Measurements from ENCODE around the gene NKAIN4.
"Not testable (repeated sequence)": the region's sequence is repeated elsewhere in the genome, so short reads cannot be mapped to it uniquely, and the experiment has no call there.

Gene NKAIN4

GRCh38 chr20:63221400-63222053 is 32.7 kb downstream of the NKAIN4 start:
- H3K9ac ChIP-seq (ENCODE audit: low read depth, low read length); H3K36me3 ChIP-seq (ENCODE audit: insufficient read depth, low read length); H3K4me3 ChIP-seq (ENCODE audit: low read length); H3K9me3 ChIP-seq (ENCODE audit: insufficient read depth, low read depth, low read length); H3K4me1 ChIP-seq (ENCODE audit: insufficient read depth, low read length); H3K27me3 ChIP-seq (ENCODE audit: insufficient read depth, low read length); H3K27ac ChIP-seq (ENCODE audit: low read depth, low read length): not testable (repeated sequence)
- 67% methylated on average over 11 of the region's 12 CpGs for WGBS

DNA sequence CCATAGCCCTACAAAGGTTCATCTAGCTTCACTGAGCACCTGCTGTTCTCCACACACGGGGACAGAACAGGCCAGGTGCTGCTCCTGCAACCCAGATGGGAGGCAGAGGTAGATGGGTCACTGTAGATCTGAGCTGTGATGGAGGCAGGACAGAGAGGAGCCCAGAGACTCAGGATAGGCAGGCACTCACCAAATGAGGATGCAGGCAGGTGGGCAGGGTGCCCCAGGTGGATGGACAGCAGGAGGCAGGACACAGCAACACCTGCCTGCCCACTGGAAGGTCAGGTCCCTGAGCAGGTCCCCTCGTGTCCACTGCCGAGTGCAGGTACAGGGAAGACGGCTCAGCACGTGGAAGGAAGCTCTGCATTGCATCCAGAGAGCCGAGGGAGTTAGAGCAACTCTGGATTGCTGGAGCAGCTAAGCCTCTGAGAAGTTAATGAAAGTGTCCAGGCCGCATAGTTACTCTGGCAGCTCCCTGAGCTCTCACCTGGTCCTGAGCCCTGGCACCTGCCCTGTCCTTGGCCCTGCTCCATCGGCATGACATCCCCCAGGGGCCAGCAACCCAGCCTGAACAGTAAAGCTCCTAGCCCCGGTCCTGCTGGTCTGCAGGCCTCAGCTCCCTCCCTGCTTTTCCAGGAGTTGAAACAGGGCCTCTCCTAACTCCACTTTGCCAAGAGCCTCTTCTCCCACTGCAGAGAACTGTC is 33.4 kb downstream of the NKAIN4 start:
- peaks cover 5% of the 10 kb centered on the region; the same call in 1 of the 2 replicates for H3K4me1 ChIP-seq (ENCODE audit: insufficient read depth, low read length)
- no peak overlapping the region for H3K4me3 ChIP-seq (ENCODE audit: low read length)
- H3K36me3 ChIP-seq (ENCODE audit: insufficient read depth, low read length) = no peaks in the 10 kb centered on the region
- no peak overlapping the region for H3K9ac ChIP-seq (ENCODE audit: low read depth, low read length)
- H3K27ac ChIP-seq (ENCODE audit: low read depth, low read length) = no peak overlapping the region
- H3K9me3 ChIP-seq (ENCODE audit: insufficient read depth, low read depth, low read length) = no peaks in the 10 kb centered on the region
- WGBS = 74% methylated on average over 9 of the region's 9 CpGs
- H3K27me3 ChIP-seq (ENCODE audit: insufficient read depth, low read length) = no peaks in the 10 kb centered on the region

DNA sequence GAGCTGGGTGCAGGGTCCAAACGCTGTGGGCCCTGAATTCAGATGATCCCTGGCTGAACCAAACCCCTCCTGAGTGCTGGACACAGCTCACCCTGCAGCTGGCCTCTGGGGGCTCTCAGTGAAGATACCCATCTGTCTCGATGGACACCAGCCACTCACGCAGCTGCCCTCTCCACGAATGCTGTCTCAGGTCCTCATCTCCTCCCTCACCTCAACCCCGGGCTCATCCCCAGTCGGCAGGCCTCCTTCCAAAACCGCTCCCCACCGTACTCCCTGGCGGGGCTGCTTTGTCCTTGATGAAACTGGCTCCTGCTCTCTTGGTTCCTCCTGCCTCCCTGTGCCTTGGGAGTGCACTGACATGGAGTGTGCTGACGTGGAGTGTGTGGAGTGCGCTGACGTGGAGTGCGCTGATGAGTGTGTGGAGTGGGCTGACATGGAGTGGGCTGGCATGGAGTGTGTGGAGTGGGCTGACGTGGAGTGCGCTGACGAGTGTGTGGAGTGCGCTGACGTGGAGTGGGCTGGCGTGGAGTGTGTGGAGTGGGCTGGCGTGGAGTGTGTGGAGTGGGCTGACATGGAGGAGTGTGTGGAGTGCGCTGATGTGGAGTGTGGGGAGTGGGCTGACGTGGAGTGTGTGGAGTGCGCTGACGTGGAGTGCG is 34.3 kb downstream of the NKAIN4 start:
- no peak overlapping the region for H3K4me3 ChIP-seq (ENCODE audit: low read length)

DNA sequence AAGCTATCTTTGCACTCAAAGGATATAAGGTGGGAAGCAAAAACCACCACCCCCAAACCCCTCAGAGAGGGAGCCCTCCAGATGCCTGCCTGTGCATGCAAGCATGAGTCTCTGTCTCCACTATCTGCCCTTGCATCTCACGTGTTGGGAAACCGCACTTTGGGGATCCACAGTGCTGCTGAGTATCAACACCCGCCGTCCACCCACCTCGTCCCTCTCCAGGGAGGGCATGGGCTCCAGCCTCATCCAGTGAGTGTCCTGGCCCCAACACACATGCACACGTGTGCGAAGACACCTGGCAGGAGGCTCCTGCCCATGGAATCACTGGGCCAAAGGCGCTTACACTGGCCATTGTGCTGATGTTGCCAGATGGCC is 34.8 kb downstream of the NKAIN4 start:
- Histone ChIP-seq H3K27me3 (ENCODE audit: insufficient read depth, low read length) (no peaks in the 10 kb centered on the region), H3K27ac (ENCODE audit: low read depth, low read length) (no peak overlapping the region), H3K4me3 (ENCODE audit: low read length) (no peak overlapping the region), H3K4me1 (ENCODE audit: insufficient read depth, low read length) (peaks cover 11% of the 10 kb centered on the region), H3K9ac (ENCODE audit: low read depth, low read length) (no peak overlapping the region), H3K9me3 (ENCODE audit: insufficient read depth, low read depth, low read length) (no peaks in the 10 kb centered on the region), H3K36me3 (ENCODE audit: insufficient read depth, low read length) (peaks cover 5% of the 10 kb centered on the region)
- 90% methylated on average over 8 of the region's 8 CpGs for WGBS

More for the DNA sequence above, 34.3 kb downstream of the NKAIN4 start:
- Histone ChIP-seq H3K36me3 (ENCODE audit: insufficient read depth, low read length) (no peaks in the 10 kb centered on the region), H3K9ac (ENCODE audit: low read depth, low read length) (no peak overlapping the region), H3K4me1 (ENCODE audit: insufficient read depth, low read length) (peaks cover 5% of the 10 kb centered on the region; the same call in 1 of the 2 replicates), H3K9me3 (ENCODE audit: insufficient read depth, low read depth, low read length) (no peaks in the 10 kb centered on the region), H3K27me3 (ENCODE audit: insufficient read depth, low read length) (no peaks in the 10 kb centered on the region), H3K27ac (ENCODE audit: low read depth, low read length) (no peak overlapping the region)
- WGBS = 89% methylated on average over 25 of the region's 25 CpGs

- Histone ChIP-seq H3K4me1 (ENCODE audit: insufficient read depth, low read length) (peaks cover 11% of the 10 kb centered on the region), H3K27ac (ENCODE audit: low read depth, low read length) (no peak overlapping the region), H3K36me3 (ENCODE audit: insufficient read depth, low read length) (peaks cover 11% of the 10 kb centered on the region), H3K9ac (ENCODE audit: low read depth, low read length) (no peak overlapping the region), H3K9me3 (ENCODE audit: insufficient read depth, low read depth, low read length) (no peaks in the 10 kb centered on the region), H3K4me3 (ENCODE audit: low read length) (no peak overlapping the region), H3K27me3 (ENCODE audit: insufficient read depth, low read length) (no peaks in the 10 kb centered on the region)
- 86% methylated on average over 13 of the region's 13 CpGs for WGBS
Measured at GRCh38 chr20:63218701-63219446, 35.4 kb downstream of the NKAIN4 start.

- H3K4me1 ChIP-seq (ENCODE audit: insufficient read depth, low read length) = peaks cover 11% of the 10 kb centered on the region
- H3K27ac ChIP-seq (ENCODE audit: low read depth, low read length) = no peak overlapping the region
- H3K9ac ChIP-seq (ENCODE audit: low read depth, low read length) = no peak overlapping the region
- no peaks in the 10 kb centered on the region for H3K9me3 ChIP-seq (ENCODE audit: insufficient read depth, low read depth, low read length)
- no peak overlapping the region for H3K4me3 ChIP-seq (ENCODE audit: low read length)
- no peaks in the 10 kb centered on the region for H3K27me3 ChIP-seq (ENCODE audit: insufficient read depth, low read length)
- WGBS = 92% methylated on average over 7 of the region's 7 CpGs
- peaks cover 23% of the 10 kb centered on the region for H3K36me3 ChIP-seq (ENCODE audit: insufficient read depth, low read length)
Measured at GRCh38 chr20:63217706-63218105, 36.6 kb downstream of the NKAIN4 start.

DNA sequence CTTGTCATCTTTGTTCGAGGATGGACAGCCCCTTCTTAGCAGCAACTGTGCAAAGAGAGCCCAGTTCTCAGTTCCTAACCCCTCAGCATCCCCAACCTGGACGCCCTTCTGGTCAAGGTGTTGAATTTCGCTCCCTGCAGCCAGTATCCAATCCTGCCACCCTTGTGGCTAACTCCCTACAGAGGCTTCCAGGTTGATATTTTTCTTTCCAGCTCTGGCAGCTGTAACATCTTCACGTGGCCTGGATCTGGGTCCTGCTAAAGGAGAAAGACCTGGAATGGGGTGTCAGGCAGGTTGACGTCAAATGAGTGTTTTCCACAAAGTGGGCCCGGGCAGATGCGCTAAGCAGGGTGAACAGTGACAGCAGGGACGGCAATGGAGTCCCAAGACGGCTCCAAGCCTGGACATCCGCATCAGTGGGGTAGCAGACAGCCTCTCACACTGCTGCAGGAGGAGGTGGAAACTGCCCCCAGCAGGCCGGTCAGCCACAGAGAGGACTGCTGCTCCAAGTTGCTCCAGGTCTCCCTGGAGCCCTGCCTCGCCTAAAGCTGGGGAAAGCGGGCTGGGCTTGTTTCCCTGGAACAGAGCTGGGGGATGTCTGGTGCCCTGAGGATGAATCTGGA is 37.3 kb downstream of the NKAIN4 start:
- Histone ChIP-seq H3K27me3 (ENCODE audit: insufficient read depth, low read length) (no peaks in the 10 kb centered on the region), H3K9me3 (ENCODE audit: insufficient read depth, low read depth, low read length) (no peaks in the 10 kb centered on the region), H3K4me1 (ENCODE audit: insufficient read depth, low read length) (peaks cover 11% of the 10 kb centered on the region), H3K9ac (ENCODE audit: low read depth, low read length) (peak overlapping the region; percentile 86), H3K36me3 (ENCODE audit: insufficient read depth, low read length) (peaks cover 30% of the 10 kb centered on the region), H3K27ac (ENCODE audit: low read depth, low read length) (peak overlapping the region; percentile 73), H3K4me3 (ENCODE audit: low read length) (peak overlapping the region; percentile 69)
- whole genome bisulfite sequencing = 79% methylated on average over 13 of the region's 13 CpGs

- peak within 1 kb of the TSS; percentile 73 for H3K27ac ChIP-seq (ENCODE audit: low read depth, low read length)
Measured at GRCh38 chr20:63216041-63216848, 38.0 kb downstream of the NKAIN4 start, which contains the start of gene YTHDF1. TSS of gene YTHDF1 (minus strand) at chr20:63216131. CDS start at chr20:63215892, 239 bp downstream.

DNA sequence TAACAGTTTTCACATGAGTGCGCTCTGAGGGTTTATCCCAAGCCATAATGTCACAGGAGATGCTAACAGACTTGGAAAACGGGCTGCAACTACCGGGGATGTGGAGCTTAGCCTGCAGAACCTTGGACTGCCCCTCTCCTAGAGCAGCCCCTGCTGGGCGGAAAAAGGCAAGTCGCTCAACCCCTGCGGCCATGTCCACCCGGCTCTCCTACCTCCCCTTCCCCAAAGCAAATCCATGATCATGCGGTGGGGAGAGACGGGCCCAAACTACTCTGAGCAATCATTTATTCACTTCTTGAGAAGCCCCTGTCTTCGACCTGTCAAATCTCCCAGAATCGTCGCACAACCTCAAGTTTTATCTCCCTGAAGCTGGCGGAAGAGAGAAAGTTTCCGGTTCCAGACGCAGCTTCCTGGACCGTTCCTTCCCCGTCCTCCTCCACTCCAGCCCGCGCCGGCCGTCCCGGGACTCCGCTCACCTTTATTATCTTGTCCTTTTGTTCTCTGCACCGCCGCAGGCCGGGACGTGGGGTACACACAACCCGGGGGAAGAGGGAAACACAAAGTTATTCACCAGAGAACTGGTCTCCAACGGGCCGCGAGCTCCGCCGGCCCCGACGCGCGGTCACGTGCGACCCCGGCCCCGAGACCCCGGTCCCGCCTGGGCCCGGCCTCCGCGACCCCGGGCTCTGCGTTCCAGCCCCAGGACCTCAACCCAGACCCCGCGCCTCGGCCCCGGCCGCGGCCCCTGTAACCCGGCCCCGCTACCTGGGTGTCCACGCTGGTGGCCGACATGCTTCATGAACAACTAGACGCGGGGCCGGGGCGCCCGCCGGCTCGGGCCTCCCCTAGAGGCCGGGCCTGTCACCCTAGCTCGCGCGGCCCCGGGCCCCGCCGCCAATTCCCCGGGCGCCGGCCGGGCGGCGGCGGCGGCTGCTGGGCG is 38.9 kb downstream of the NKAIN4 start:
- H3K4me1 ChIP-seq (ENCODE audit: insufficient read depth, low read length) = peaks cover 11% of the 10 kb centered on the region
- peak overlapping the region; percentile 62; the same call in 1 of the 2 replicates for H3K27ac ChIP-seq (ENCODE audit: low read depth, low read length)
- no peaks in the 10 kb centered on the region for H3K9me3 ChIP-seq (ENCODE audit: insufficient read depth, low read depth, low read length)
- 2% methylated on average over 81 of the region's 81 CpGs for WGBS
- H3K9ac ChIP-seq (ENCODE audit: low read depth, low read length) = peak overlapping the region; percentile 75
- H3K4me3 ChIP-seq (ENCODE audit: low read length) = peak overlapping the region; percentile 69
- H3K27me3 ChIP-seq (ENCODE audit: insufficient read depth, low read length) = no peaks in the 10 kb centered on the region
- peaks cover 44% of the 10 kb centered on the region for H3K36me3 ChIP-seq (ENCODE audit: insufficient read depth, low read length)

More at GRCh38 chr20:63216041-63216848, 38.0 kb downstream of the NKAIN4 start, which contains the start of gene YTHDF1:
- 3% methylated on average over 96 of the region's 96 CpGs for WGBS
- Histone ChIP-seq H3K36me3 (ENCODE audit: insufficient read depth, low read length) (peaks cover 37% of the 10 kb centered on the region), H3K9ac (ENCODE audit: low read depth, low read length) (peak within 1 kb of the TSS; percentile 86), H3K4me3 (ENCODE audit: low read length) (peak within 1 kb of the TSS; percentile 69), H3K9me3 (ENCODE audit: insufficient read depth, low read depth, low read length) (no peaks in the 10 kb centered on the region), H3K27me3 (ENCODE audit: insufficient read depth, low read length) (no peaks in the 10 kb centered on the region), H3K4me1 (ENCODE audit: insufficient read depth, low read length) (peaks cover 11% of the 10 kb centered on the region)

Data from HUES64 (cell line).